ENCODE data around the gene HYAL2. TPM values are rescaled to one million over a fixed set of nuclear protein-coding genes. Genes with fewer than 3 reads are reported as not detected.

The HYAL2 gene
- total and polyA plus RNA-seq, 2 of the 8 experiments (the other 6 are each of a cell fraction or from before 2014, with no cell fraction given) = 51.9 to 176 TPM

DNA sequence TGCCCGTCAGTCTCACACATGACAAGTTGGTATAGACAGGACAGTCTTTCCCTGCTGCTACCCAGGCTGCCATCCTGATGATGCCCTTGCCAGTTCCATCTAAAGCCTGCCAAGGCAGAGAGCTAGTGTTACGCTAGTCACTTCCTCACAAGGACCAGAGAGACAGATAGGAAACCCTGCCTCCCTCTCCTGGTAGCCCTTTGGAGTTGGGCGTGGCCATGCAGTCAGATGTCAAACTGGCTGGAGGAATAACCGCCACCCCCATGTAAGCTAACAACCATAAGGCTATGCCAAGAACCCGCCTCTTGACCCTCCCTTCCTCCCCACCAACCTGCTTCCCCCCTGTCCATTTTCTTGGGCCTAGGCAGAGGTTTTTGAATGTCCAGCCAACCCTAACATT lies 34.0 kb upstream of the HYAL2 start (continued):
- TF ChIP-seq CEBPB (IDR thresholded peaks at IDR 0.05; ENCODE audit: low read depth, low read length) = no peak
- TF ChIP-seq, protein P1, sequence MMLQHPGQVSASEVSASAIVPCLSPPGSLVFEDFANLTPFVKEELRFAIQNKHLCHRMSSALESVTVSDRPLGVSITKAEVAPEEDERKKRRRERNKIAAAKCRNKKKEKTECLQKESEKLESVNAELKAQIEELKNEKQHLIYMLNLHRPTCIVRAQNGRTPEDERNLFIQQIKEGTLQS (IDR thresholded peaks at IDR 0.05; ENCODE audit: insufficient read depth, low read depth, low read length) = no peak
